Tibial artery (tissue), 4 donors: Measurements from ENCODE around the gene ASIC4.

Experiments
- DNase-seq, 2 donors: peaks; one replicate each; pipeline ENCODE4 v3.0.0-alpha.2; 2019
- H3K27ac ChIP-seq, 2 donors: fragments of 200-600 bp; sonication (generic) in 1 of 2; 1 replicate in 1 of 2; 2 replicates in 1 of 2; pipeline ENCODE4 v1.5.1; 2018 to 2019; ENCODE audit warnings: mild to moderate bottlenecking in 1 of 2
- H3K27me3 ChIP-seq, 2 donors: fragments of 200-600 bp; sonication (generic) in 1 of 2; one replicate each; pipeline versions ENCODE4 v1.5.1 to v1.6.0; 2016 to 2019
- H3K36me3 ChIP-seq, 3 donors: fragments of 200-600 bp; sonication (generic) in 2 of 3; one replicate each; pipeline ENCODE4 v1.5.1; 2016 to 2019; ENCODE audit warnings: mild to moderate bottlenecking in 2 of 3
- H3K4me1 ChIP-seq, 4 donors: fragments of 200-600 bp; sonication (generic) in 2 of 4; 1 replicate in 3 of 4; 2 replicates in 1 of 4; pipeline ENCODE4 v1.5.1; 2016 to 2019
- H3K4me3 ChIP-seq, 2 donors: fragments of 200-600 bp; sonication (generic) in 1 of 2; 1 replicate in 1 of 2; 2 replicates in 1 of 2; pipeline ENCODE4 v1.5.1; 2018 to 2019; ENCODE audit warnings: mild to moderate bottlenecking in 2 of 2
- H3K9me3 ChIP-seq, 3 donors: fragments of 200-600 bp; sonication (generic) in 1 of 3; one replicate each; pipeline ENCODE4 v1.5.1; 2016 to 2019
- intact Hi-C: fragments of 100-400 bp; cut with DNase I; formaldehyde crosslinking; loops from one replicate; pipeline ENCODE4 v1.15.0; 2023; ENCODE audit warnings: low total_unique reads
- TF ChIP-seq, protein P1 (sequence below), 2 experiments: fragments of 200-600 bp in 1 of 2; fragments of 450-650 bp in 1 of 2; IDR thresholded peaks; one replicate each; pipeline ENCODE4 v1.5.1; 2017 to 2019; ENCODE audit warnings: antibody characterized with exemption in 2 of 2, mild to moderate bottlenecking in 1 of 2, moderate library complexity in 1 of 2

ASIC4 gene

DNA sequence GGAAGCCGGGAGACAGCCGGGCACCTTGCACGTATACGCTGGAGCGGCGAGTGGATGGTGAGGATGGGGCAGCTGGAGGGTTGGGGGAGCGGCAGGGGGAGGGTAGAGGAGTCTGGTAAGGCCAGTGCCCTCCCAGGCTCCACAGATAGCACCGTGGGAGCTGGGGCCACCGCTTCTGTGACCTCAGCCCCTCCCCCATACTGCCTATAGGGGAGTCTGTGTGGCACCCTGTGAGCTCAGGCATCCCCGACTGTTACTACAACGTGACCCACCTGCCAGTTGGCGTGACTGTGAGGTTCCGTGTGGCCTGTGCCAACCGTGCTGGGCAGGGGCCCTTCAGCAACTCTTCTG lies 25.5 kb upstream of the ASIC4 start:
- H3K27me3 ChIP-seq, result no peaks in the 10 kb centered on the region
- peak overlapping the region; percentile 21 to 96 for H3K27ac ChIP-seq
- TF ChIP-seq, protein P1, sequence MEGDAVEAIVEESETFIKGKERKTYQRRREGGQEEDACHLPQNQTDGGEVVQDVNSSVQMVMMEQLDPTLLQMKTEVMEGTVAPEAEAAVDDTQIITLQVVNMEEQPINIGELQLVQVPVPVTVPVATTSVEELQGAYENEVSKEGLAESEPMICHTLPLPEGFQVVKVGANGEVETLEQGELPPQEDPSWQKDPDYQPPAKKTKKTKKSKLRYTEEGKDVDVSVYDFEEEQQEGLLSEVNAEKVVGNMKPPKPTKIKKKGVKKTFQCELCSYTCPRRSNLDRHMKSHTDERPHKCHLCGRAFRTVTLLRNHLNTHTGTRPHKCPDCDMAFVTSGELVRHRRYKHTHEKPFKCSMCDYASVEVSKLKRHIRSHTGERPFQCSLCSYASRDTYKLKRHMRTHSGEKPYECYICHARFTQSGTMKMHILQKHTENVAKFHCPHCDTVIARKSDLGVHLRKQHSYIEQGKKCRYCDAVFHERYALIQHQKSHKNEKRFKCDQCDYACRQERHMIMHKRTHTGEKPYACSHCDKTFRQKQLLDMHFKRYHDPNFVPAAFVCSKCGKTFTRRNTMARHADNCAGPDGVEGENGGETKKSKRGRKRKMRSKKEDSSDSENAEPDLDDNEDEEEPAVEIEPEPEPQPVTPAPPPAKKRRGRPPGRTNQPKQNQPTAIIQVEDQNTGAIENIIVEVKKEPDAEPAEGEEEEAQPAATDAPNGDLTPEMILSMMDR (IDR thresholded peaks at IDR 0.05), result no peak
- intact Hi-C loops, result no loop called here
- DNase-seq, result no peak
- H3K4me1 ChIP-seq, result peaks cover 0 to 7% (median under 1%) of the 10 kb centered on the region in 4 donors
- no peaks in the 10 kb centered on the region for H3K9me3 ChIP-seq
- no peak overlapping the region for H3K4me3 ChIP-seq
- H3K36me3 ChIP-seq, result peaks cover 79 to 98% (median 86%) of the 10 kb centered on the region in 3 donors

DNA sequence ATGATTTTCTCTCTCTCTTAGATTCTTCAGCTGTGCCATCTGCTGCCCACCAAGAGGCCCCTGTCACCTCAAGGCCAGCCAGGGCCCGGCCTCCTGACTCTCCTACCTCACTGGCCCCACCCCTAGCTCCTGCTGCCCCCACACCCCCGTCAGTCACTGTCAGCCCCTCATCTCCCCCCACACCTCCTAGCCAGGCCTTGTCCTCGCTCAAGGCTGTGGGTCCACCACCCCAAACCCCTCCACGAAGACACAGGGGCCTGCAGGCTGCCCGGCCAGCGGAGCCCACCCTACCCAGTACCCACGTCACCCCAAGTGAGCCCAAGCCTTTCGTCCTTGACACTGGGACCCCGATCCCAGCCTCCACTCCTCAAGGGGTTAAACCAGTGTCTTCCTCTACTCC lies 25.0 kb upstream of the ASIC4 start:
- Histone ChIP-seq H3K36me3 (peaks cover 79 to 93% (median 83%) of the 10 kb centered on the region in 3 donors), H3K27me3 (no peaks in the 10 kb centered on the region), H3K27ac (peak overlapping the region; percentile 21 to 96), H3K4me3 (no peak overlapping the region), H3K9me3 (no peaks in the 10 kb centered on the region), H3K4me1 (peaks cover 0 to 7% (median 0%) of the 10 kb centered on the region in 4 donors)
- DNase-seq, result no peak
- intact Hi-C loops, result no loop called here
- TF ChIP-seq, protein P1 (IDR thresholded peaks at IDR 0.05), result no peak

DNA sequence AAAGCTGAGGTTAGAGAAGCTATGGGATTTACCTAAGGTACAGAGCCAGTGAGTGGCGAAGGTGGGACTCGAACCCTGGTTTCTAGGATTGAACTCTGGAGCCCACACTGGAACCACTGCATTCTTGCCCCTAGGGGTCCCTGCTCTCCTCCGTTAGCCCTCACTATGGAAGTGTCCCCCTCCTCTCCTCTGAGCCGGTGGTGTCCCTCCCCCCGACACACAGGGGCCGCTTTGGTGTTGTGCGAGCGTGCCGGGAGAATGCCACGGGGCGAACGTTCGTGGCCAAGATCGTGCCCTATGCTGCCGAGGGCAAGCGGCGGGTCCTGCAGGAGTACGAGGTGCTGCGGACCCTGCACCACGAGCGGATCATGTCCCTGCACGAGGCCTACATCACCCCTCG lies 24.1 kb upstream of the ASIC4 start:
- H3K36me3 ChIP-seq, result peaks cover 73 to 85% (median 74%) of the 10 kb centered on the region in 3 donors

DNA sequence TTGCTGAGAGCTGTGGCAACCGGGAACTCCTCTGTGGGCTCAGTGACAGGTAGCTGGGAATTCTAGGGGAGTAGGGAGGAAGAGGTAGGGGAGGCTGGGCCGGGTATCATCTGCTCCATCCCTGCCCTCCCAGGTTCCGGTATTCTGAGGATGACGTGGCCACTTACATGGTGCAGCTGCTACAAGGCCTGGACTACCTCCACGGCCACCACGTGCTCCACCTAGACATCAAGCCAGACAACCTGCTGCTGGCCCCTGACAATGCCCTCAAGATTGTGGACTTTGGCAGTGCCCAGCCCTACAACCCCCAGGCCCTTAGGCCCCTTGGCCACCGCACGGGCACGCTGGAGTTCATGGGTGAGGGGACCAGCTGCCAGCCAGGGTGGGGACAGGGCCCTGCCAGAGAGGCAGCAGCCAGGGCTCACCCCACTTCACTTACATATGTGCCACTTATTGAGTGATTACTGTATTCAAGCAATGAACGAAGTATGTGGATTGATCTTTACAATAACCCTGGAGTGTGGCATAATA lies 23.6 kb upstream of the ASIC4 start:
- H3K27me3 ChIP-seq, result no peaks in the 10 kb centered on the region
- H3K4me3 ChIP-seq, result no peak overlapping the region

More for the DNA sequence above, 24.1 kb upstream of the ASIC4 start:
- Histone ChIP-seq H3K27me3 (no peaks in the 10 kb centered on the region), H3K4me1 (peaks cover 0 to 8% (median 4%) of the 10 kb centered on the region in 4 donors), H3K4me3 (no peak overlapping the region), H3K27ac (peak overlapping the region; percentile 21 to 96), H3K9me3 (no peaks in the 10 kb centered on the region)
- no peak for DNase-seq
- intact Hi-C loops, result no loop called here
- TF ChIP-seq, protein P1 (IDR thresholded peaks at IDR 0.05), result no peak

DNA sequence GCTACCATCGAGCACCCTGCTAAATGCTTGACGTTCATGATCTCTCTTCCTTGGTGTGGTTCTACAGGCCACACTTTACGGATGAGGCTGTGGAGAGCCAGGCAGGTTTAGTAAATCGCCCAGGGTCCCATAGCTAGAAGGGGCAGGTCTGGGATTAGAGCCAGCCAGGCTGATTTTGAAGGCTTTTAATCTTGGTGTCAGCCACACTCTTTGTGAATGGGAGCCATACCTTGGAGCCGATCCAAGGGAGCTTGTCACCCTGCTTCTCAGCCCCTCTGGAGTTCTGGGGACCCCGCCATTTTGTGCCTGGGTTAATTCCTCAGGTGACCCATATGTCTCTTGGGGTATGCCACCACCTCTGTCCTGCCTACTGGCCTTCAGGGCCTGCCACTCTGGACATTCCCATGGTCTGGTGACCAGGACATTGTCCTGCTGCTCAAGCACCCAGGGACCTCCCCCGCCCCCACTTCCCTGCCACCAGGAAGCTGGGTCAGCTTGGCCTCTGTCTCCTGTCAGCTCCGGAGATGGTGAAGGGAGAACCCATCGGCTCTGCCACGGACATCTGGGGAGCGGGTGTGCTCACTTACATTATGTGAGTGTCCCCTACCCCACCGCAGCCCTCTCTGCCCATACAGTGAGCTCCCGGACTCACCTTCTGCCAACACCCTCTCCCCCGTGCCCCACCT lies 22.9 kb upstream of the ASIC4 start:
- intact Hi-C loops, result no loop called here
- Histone ChIP-seq H3K4me1 (peaks cover 0 to 20% (median 17%) of the 10 kb centered on the region in 4 donors), H3K9me3 (no peaks in the 10 kb centered on the region), H3K27me3 (no peaks in the 10 kb centered on the region), H3K4me3 (no peak overlapping the region), H3K36me3 (peaks cover 62 to 72% (median 65%) of the 10 kb centered on the region in 3 donors), H3K27ac (peak overlapping the region in 1 of 2 donors; percentile 42)
- no peak for DNase-seq
- TF ChIP-seq, protein P1 (IDR thresholded peaks at IDR 0.05), result no peak

More for the DNA sequence above, 23.6 kb upstream of the ASIC4 start:
- peak overlapping the region; percentile 21 to 42 for H3K27ac ChIP-seq
- TF ChIP-seq, protein P1 (IDR thresholded peaks at IDR 0.05), result no peak
- peaks cover 0 to 12% (median 9%) of the 10 kb centered on the region in 4 donors for H3K4me1 ChIP-seq
- no peaks in the 10 kb centered on the region for H3K9me3 ChIP-seq
- intact Hi-C loops, result no loop called here
- peaks cover 69 to 80% (median 71%) of the 10 kb centered on the region in 3 donors for H3K36me3 ChIP-seq
- DNase-seq, result no peak
